COR-L47 (cell line): ENCODE measurements around the gene RAD51B.
"Not testable (repeated sequence)": the region's sequence is repeated elsewhere in the genome, so short reads cannot be mapped to it uniquely, and the experiment has no call there.

Experiments used
- DNase-seq: peaks from one replicate; lab custom pipeline; 2025; lab: John Stamatoyannopoulos, UW

RAD51B gene

DNA sequence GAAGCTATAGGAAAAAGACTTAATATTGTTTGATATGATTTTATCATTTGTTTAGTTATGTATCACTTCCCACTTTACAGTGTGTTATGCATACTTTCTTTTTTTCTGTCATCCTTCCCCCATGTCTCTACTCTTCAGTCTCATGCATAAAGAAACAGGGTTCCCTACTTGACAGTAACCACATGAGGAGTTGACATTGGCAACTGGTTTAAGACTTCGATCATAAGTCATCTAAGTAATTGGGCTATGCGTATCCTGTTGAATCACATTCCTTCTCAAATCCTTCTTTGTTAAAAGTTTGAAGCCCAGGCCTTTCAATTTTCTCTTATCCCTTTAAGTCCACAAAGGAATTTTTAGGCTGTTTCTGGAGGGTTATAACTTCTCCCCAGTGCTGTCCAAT, 358.7 kb downstream of the RAD51B start:
- DNase-seq = no peak

DNA sequence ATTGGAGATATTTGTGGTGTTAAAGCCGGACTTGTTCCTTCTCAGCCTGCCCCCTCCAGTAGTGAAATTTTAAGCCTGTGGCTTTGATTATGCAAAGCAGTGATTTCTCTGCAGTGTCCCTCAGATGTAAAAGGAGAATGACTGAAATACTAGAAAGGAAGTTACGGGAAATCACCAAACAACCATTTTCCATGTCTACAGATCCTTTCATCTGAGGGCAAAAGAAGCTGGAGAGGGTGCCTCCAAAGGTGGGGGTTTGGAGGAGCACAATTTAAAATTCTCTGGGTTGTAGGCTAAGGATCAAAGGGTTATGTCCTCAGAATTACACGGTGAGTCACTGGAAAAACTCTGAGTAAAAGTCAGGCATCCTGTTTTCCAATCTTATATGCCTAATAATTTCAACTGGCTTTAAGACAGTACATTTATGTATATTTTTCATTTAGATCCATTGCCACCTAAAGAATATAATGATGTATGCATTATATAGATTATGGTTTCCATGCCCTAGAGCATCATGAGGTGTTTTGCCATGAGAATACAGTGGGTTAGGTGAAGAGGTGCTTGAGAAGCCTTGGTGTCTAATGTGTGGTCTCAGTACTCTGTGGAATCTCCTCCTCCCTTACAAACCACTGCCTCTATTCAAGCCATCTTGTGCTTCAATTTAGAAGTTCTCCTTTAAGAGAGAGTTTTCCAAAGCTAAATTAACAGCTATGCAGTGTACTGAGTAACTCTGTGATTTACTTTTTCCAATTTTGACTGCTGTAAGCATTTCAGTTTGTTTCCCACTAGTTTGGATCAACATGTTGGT, 362.1 kb downstream of the RAD51B start:
- DNase-seq = no peak

DNA sequence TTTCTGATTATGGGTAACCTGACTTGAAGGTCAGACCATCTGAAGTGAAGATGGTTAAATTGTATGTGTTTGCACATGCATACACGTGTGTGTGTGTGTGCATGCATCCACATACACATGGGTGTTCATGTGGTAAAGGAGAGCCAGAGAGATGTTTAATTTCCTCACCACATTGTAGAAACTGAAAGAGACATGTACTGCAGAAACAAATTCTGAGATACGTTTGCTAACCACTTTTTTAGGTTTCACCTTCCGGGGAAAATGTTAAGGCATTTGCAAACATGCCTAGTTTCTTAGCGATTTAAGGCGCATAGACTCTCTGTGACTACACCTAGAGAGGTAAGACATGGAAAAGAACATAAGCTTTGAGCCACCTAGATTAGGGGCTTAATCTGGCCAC, 362.9 kb downstream of the RAD51B start:
- DNase-seq = no peak

DNA sequence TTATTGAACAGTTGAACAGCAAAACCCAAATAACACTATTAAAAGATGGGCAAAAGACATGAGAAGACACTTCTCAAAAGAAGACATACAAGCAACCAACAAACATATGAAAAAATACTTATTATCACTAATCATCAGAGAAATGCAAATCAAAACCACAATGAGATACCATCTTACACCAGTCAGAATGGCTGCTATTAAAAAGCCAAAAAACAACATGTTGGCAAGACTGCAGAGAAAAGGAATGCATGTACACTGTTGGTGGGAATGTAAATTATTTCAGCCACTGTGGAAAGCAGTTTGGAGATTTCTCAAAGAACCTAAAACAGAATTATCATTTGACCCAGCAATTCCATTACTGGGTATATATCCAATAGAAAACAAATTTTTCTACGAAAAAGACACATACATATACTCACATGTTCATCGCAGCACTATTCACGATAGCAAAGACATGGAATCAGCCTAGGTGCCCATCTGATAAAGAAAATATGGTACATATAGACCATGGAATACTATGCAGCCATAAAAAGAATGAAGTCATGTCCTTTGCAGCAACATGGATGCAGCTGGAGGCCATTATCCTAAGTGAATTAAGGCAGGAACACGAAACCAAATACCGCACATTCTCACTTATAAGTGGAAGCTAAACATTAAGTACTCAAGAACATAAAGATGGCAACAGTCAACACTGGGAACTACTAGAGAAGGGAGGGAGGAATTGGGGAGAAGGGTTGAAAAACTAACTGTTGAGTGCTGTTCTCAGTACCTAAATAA, 367.1 kb downstream of the RAD51B start:
- not testable (repeated sequence) for DNase-seq

DNA sequence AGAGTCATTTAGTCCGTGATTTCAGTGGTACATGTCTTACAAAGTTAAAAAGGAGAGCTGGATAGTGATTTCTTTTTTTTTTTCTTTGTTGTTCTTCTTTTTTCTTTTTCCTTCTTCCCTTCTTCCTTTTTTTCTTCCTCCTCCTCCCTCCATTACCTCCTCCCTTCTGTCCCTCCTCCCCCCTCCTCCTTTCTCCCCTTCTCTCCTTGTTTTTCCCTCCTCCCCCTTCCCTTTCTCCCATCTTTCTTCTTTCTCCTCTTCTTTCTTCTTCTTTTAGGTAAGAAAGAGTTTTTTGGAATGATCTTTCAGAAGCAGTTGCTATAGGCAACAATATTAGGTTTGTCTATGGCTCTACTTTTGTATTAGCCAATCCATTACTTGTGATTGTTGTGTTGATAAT, 368.6 kb downstream of the RAD51B start:
- no peak for DNase-seq

DNA sequence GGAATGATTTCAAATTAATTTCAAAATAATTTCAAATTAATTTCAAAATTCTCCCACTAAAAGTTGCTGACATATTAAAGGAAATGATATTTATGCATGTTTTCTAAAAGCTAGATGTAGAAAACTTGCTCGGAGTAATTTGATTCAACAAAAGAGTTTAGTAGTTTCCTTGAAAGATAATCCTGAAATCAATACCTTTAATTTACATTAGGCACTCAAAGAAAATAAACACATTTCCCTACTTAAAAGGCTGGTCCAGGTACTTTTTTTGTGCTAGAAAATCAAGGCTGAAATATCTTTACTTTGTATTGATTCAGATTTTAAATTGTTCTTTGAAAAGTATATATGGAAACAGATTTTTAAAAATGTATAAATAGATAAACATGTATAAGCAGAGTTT, 370.5 kb downstream of the RAD51B start:
- DNase-seq = no peak

DNA sequence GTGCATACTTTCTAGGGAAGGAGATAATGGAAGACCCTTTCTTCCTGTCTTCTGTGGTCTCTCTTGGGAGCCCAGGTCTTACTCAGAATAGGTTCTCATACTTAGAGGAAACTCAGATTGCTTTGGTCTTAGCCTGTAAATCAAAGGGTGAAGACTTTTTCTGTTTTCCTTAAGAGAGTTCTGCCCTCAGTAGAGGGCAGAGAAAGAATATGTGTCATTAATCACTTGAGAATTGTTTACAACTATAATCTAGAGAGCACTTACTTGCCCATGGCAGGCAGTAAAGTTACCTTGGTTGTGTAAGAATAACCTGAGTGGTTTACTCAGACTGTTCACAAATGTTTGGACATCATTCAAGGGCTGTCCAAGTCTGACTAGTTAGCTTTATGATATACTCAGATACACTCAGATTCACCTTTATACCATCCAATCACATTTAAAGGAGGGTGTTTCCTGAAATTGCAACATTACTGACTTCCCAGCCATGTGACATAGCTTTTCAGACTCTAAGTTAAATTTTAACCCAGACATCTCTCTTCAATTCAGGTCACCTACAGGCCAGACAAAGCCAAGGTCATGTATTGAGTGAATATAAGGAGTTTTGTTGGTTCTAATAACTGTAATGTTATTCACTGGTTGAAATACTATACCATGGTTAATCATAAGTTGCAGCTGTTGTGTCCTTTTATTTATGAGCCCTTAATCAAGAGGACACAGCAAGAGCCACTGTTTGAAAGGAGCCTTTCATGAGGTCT, 372.2 kb downstream of the RAD51B start:
- no peak for DNase-seq

DNA sequence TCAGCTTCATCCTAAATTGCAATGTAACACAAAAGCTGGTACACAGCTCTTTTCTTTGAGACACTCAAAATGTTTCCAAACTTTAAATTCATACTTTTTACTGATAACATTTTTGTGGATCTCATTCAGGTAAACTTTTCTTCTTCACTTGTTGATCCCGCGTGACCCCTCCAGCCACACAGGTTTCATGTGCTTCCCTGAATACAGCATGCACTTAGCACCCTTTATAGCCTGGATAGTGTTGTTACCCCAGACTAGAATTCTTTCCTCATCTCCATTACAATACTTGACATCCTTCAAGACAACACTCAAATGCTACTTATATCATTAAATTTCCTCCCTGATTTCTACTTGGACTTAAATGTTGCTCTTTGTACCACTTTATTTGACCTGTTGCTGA, 373.4 kb downstream of the RAD51B start:
- no peak for DNase-seq

DNA sequence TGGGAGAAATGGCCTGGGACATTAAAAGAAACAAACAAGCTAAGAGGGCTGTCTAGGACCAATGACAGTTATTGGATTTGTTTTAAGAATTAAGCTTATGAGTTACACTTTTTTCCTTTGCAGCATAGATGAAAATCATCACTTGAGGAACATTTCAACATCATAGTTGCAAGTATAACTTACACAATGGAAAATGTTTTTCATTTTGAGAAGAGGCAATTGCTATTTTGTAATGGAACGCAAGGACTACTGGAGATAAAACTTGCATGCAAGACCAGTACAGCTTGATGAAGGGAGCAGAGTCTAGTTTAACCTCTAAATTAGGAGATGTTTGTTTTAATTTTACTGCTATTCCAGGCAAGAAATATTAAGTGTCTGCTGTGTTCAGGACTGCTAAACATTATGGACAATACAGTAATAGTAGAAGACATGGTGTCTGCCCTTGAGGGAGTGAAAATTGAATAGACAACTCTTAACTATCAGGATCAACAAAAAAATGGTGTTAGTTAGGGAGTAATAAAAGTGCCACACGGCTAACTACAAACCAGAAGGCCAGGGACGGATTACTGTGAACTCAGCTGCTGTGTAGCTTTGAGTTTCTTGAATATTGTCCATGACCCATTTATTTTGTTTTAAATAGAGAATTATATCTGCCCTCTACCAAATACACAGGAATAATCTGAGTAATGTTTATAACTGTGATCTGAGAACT, 374.5 kb downstream of the RAD51B start:
- DNase-seq = no peak

DNA sequence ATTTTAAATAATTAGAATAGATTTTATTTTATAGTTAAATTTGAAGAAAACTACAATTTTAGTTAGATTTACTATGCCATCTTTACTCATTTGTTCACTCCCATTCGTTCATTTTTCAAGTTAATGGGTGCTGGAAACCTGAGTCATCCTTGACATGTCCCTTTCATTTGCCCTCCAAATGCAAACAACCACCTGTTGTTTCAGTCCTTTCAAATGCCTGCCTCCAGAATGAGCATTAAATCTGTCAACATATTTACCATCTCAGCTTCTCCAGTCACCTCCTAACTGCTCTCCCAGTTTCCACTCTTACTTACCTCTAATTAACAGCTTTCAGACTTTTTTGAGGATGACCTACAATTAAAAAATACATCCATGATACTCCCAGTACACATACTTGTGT, 375.5 kb downstream of the RAD51B start:
- DNase-seq = peak; percentile 73

DNA sequence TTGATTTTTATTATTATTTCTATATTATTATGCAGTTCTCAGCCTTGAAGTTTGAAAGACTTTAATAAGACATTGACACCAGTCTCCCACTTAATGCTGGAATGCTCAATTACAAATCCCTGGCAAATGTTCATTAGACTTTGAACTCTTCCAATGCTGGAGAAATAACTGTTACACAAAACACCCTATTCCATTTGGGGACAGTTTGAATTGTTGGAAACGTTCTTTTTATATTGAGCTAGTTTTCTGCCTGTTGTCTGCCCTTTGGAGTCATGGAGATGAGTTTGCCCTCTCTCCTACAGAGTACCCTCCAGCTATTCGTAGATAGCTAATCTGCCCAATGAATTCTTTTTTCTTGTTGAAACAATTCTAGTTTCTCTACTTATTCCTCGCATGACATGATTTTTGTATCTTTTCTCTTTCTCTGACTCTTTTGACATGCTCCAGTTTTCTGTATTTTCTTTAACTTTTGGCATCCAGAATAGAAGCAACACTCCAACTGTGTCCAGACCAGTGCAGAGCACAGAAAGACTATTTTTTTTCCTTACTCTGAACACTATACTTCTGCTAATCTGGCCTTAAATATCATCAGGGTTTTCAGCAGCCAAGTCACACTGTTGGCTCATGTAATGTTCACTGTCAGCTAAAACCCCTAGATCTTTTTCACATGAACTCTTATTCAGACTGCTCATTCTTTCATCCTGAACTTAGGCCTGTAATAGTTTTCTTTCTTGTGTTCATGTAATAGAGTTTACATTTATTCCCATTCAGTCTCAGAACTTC, 379.3 kb downstream of the RAD51B start:
- DNase-seq = no peak

DNA sequence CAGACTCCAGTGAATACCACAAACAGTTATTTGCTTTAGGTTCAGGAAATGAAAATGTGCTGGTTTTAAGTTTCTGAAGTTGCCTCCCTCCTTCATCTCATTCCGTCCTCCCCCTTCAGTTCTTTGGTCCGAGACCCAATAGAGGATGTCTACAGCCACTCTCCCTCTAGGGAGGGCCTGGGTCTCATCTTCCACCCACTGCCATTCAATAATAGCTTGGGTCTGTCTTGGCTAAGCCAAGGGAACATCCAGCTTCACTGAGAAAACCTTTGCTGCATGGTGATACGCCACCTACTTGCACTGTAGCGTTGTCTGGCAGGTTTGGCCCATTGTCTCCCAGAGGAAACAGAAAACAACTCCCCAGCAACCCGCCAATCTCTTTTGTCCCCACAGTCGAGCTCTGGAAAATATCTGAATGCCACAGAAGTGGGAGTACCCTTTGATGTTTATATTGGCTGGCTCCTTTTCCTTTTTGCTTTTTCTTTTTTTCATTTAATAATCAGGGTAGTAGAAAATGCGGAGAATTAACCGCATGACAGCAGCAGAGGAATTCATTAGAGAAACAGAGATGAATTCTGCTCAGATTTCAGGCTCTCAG, 380.1 kb downstream of the RAD51B start:
- peak; percentile 36 for DNase-seq

DNA sequence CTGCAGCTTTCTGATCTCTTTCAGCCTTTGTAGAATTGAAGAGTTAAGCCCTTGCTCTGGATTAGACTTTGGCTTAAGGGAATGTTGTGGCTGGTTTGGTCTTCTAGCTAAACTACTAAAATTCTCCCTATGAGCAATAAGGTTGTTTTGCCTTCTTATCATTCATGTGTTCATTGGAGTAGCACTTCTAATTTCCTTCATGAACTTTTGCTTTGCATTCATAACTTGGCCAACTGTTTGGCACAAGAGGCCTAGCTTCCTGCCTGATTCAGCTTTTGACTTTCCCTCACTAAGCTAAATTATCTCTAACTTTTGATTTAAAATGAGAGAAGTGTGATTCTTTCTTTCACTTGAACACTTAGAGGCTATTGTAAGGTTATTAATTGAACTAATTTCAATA, 384.3 kb downstream of the RAD51B start:
- no peak for DNase-seq

DNA sequence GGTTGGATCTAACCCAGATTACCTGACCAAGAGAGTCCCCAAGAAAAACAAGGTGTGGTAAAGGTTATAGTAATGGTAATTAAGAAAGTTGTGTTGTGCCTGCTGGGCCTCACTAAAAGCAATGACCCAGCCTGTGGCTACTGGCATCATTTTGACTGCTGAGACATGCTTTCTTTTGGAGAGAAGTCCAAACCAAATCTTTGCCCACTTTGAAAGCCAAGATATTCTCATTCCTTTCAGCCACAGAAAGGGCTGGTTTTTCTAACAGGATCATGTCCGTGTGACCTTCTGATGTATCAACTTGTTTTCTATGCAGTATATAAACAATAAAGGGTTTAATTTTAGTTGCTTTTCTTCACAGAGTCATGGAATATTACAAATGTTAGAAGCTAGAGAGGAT, 388.6 kb downstream of the RAD51B start:
- DNase-seq = no peak

DNA sequence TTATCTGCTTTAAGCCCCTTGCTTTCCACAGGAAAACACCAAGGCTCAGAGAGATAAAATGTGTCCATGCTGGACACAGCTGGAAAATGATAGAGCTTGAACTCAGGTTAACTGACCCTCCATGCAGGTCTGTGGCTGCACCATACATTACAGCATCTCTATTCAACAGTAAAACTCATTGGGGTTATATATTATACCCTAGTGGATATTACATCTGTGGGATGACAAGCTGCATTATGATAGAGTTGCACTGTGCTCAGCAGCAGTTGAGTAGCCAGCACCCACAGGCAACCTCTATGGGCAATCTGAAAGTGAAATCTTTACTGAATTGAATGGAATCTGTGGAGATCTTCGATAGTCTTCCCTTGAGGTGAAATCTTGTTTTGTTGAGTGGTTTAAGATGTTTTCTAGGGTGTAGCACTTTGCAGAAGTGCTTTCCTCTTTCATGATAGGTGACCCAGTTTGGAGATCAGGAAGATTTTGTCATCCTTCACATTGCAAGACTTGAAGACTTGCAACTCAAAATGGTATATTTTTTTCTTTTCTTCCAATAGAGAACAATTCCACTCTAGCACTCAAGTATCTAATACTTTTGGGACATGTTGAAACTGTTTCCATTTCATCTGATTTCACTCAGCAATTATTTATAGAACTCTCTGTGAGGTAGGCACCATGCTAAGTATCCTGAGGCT, 389.2 kb downstream of the RAD51B start:
- no peak for DNase-seq

DNA sequence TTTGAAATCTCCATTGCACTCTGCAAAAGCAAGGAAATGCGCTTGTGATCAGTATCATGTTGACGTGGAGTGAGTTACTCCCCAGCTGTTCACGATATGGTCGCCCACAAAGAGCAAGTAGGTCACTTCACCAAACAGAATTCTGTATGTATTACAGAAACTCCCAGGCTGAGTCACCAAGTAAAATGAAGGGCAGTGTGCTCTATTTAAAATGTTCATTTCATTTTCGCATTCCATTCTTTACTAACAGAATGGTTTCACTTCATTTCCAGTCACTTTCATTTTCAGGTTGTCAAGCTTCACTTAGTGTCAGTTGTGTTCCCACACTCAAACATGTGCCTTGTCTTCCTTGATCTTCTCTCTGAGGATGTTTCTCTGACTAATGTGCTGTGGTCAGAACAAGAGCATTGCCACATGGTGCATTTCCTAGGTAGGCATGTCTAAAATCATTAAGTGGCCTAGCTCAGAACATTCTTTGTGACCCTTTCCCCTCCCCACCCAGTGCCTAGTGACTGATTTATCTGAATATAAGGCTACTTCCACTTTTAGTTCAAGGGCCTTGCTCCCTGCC, 391.2 kb downstream of the RAD51B start:
- no peak for DNase-seq

DNA sequence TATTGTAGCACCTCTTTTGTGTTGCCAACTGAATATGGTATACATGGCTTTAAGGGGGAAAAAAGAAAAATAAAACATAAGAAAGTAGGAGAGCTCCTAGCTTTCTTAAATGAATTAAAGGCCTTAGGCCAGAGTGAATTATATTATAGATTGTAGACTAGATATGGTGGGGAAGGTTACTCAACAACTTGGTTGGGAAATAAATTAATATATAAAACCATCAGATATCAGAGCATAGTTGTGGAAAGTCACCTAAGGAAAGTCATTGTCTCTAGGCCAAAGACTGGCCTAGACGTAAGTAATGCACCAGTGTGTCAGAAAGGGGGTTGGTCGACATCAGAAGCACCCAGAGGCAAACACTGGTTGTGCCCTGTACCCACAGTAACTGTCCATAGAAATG, 391.8 kb downstream of the RAD51B start:
- DNase-seq = no peak

DNA sequence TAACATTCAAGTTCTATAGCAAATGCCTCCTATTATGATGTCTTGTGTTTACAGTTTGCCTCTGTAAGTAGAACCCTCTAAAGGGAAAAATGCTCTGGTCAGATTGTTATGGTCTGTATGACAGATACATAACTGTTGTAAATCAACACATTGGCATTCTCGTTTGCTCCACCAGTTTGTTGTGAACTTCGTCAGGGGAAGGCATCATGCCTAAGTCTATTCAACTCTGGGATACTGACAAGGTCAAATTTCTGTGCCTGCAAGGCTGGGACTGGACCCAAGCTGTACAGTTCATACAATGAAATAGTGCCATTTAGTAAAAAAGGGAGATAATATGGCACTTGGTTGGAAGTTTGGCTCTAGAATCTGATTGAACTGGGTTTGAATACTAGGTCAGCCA, 392.3 kb downstream of the RAD51B start:
- DNase-seq = no peak

DNA sequence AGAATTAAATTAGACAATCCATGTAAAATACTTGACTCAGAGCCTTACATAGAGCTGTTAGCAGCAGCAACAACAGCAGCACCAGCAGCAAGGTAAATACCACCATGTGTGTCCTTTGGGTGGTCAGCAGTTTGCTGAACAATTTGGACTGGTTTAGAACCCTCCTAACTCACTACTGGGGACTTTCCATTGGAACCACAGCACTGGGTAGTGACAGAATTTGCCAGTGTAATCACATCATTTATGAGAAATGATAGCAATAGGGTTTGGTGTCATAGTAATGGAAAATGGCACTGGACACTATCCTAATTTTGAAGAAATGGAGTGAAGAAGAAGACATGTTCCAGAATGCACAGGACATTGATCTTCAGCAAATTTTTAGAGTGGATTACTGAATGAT, 392.8 kb downstream of the RAD51B start:
- no peak for DNase-seq

DNA sequence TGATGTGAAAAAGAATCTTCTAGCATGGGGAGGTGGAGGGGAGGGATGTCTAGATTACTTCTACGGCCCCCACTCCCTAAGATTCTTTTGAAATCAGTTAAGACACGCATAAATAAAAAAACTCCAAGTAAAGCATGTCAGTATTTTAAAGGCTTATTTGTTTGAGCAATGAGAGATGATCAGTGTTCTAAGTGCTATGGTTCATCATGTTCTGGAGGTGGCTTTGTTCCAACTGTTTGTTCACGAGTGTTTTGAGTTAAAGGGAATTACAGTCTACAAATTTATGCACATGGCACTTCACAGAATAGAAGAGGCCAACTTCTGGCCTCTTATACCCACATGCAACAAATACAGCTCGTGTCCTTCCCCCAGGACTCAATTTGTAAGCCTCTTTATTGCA, 394.9 kb downstream of the RAD51B start:
- DNase-seq = no peak
